ENCODE measurements around the gene MCF2L2. TPM values are rescaled to one million over a fixed set of nuclear protein-coding genes. Genes with fewer than 3 reads are reported as not detected.
A peak's percentile ranks its signal among the peaks of the same experiment; 100 is the strongest.

The MCF2L2 gene
- total RNA-seq, 1 experiment from 2014 or later, result 1.7 TPM

- no peak overlapping the region for H3K4me2 ChIP-seq
- intact Hi-C loops (cut with micrococcal nuclease; ENCODE audit: unreplicated experiment), result no loop called here
- no peaks in the 10 kb centered on the region for H4K20me1 ChIP-seq (ENCODE audit: insufficient read depth)
- no TSS peak for BruUV-seq (replicated peaks)
- H3K27ac ChIP-seq, result peak overlapping the region; percentile 87
- H3K9me3 ChIP-seq (ENCODE audit: insufficient read depth, low read depth), result no peaks in the 10 kb centered on the region
- peaks cover 49% of the 10 kb centered on the region for H3K36me3 ChIP-seq (ENCODE audit: low read depth)
- H3F3A ChIP-seq (ENCODE audit: insufficient read depth, low read depth), result peaks cover 50% of the 10 kb centered on the region
- no peaks in the 10 kb centered on the region for H3K9me2 ChIP-seq (ENCODE audit: insufficient read depth)
- CTCF ChIA-PET, result interaction anchor here (0.6 kb wide), 1 partner anchor 95 kb away, joined by 3 read pairs; no protein-coding TSS in a partner anchor
- TF ChIP-seq EZH2 (IDR thresholded peaks at IDR 0.05; ENCODE audit: low read depth) (no peak), CTCF (conservative IDR thresholded peaks at IDR 0.05) (no peak)
- H3K79me2 ChIP-seq (ENCODE audit: low read depth), result peaks cover 78% of the 10 kb centered on the region
- H3K27me3 ChIP-seq (ENCODE audit: insufficient read depth, low read depth), result no peaks in the 10 kb centered on the region
- no peak for DNase-seq
- POLR2A ChIA-PET (ENCODE audit: unreplicated experiment), result interaction anchor here (0.6 kb wide), 1 partner anchor 12 kb away, joined by 15 read pairs; no protein-coding TSS in a partner anchor
- H3K4me3 ChIP-seq, result no peak overlapping the region
- H3K4me1 ChIP-seq (replicated peaks; ENCODE audit: insufficient read depth), result peaks cover 61% of the 10 kb centered on the region
- H2AFZ ChIP-seq, result no peak overlapping the region
These were observed 155.6 kb downstream of the MCF2L2 start for GRCh38 chr3:183272791-183273190.

GRCh38 chr3:183272142-183272541, 156.3 kb downstream of the MCF2L2 start:
- no peak overlapping the region for H2AFZ ChIP-seq
- ChIA-PET CTCF (no interaction called here), POLR2A (ENCODE audit: unreplicated experiment) (no interaction called here)
- intact Hi-C loops (cut with micrococcal nuclease; ENCODE audit: unreplicated experiment), result no loop called here
- H3K4me3 ChIP-seq, result no peak overlapping the region
- no peaks in the 10 kb centered on the region for H3K27me3 ChIP-seq (ENCODE audit: insufficient read depth, low read depth)
- TF ChIP-seq CTCF (conservative IDR thresholded peaks at IDR 0.05), result no peak
- no peak for TF ChIP-seq EZH2 (IDR thresholded peaks at IDR 0.05; ENCODE audit: low read depth)
- peaks cover 50% of the 10 kb centered on the region for H3K36me3 ChIP-seq (ENCODE audit: low read depth)
- H3F3A ChIP-seq (ENCODE audit: insufficient read depth, low read depth), result peaks cover 49% of the 10 kb centered on the region
- no peaks in the 10 kb centered on the region for H3K9me3 ChIP-seq (ENCODE audit: insufficient read depth, low read depth)
- peak overlapping the region; percentile 87; the same call in 1 of the 2 replicates for H3K27ac ChIP-seq
- H3K79me2 ChIP-seq (ENCODE audit: low read depth), result peaks cover 84% of the 10 kb centered on the region
- no peaks in the 10 kb centered on the region for H3K9me2 ChIP-seq (ENCODE audit: insufficient read depth)
- BruUV-seq (replicated peaks), result no TSS peak
- H3K4me1 ChIP-seq (replicated peaks; ENCODE audit: insufficient read depth), result peaks cover 62% of the 10 kb centered on the region
- DNase-seq, result no peak
- no peaks in the 10 kb centered on the region for H4K20me1 ChIP-seq (ENCODE audit: insufficient read depth)
- no peak overlapping the region for H3K4me2 ChIP-seq

GRCh38 chr3:183270344-183270743, 158.1 kb downstream of the MCF2L2 start:
- Histone ChIP-seq H2AFZ (no peak overlapping the region), H3K4me3 (no peak overlapping the region), H3K27me3 (ENCODE audit: insufficient read depth, low read depth) (no peaks in the 10 kb centered on the region), H3F3A (ENCODE audit: insufficient read depth, low read depth) (peaks cover 48% of the 10 kb centered on the region), H3K9me2 (ENCODE audit: insufficient read depth) (no peaks in the 10 kb centered on the region), H3K4me2 (no peak overlapping the region), H4K20me1 (ENCODE audit: insufficient read depth) (no peaks in the 10 kb centered on the region), H3K36me3 (ENCODE audit: low read depth) (peaks cover 50% of the 10 kb centered on the region), H3K27ac (no peak overlapping the region), H3K9me3 (ENCODE audit: insufficient read depth, low read depth) (no peaks in the 10 kb centered on the region), H3K79me2 (ENCODE audit: low read depth) (peaks cover 89% of the 10 kb centered on the region), H3K4me1 (replicated peaks; ENCODE audit: insufficient read depth) (peaks cover 62% of the 10 kb centered on the region)
- CTCF ChIA-PET, result no interaction called here
- intact Hi-C loops (cut with micrococcal nuclease; ENCODE audit: unreplicated experiment), result no loop called here
- TF ChIP-seq EZH2 (IDR thresholded peaks at IDR 0.05; ENCODE audit: low read depth) (no peak), CTCF (conservative IDR thresholded peaks at IDR 0.05) (no peak)
- POLR2A ChIA-PET (ENCODE audit: unreplicated experiment), result interaction anchor here (0.8 kb wide), 1 partner anchor 37 kb away, joined by 3 read pairs; no protein-coding TSS in a partner anchor
- DNase-seq, result no peak
- BruUV-seq (replicated peaks), result no TSS peak
